Muscle of arm (tissue), 12 donors: ENCODE results near the gene C16orf90. TPM values are rescaled to one million over a fixed set of nuclear protein-coding genes. Genes with fewer than 3 reads are reported as not detected.

Source experiments
- DNase-seq: peaks from one replicate; pipeline ENCODE4 v3.0.0-alpha.2; 2013
- polyA plus RNA-seq, 12 donors: library from polyadenylated mRNA; unstranded; fragments of 120-200 nt; gene quantifications; one replicate each; pipeline ENCODE4 v1.2.1, GENCODE V29; 2013; ENCODE audit not compliant: insufficient read length in 12 of 12

C16orf90 gene
- polyA plus RNA-seq, 12 donors: not detected

DNA sequence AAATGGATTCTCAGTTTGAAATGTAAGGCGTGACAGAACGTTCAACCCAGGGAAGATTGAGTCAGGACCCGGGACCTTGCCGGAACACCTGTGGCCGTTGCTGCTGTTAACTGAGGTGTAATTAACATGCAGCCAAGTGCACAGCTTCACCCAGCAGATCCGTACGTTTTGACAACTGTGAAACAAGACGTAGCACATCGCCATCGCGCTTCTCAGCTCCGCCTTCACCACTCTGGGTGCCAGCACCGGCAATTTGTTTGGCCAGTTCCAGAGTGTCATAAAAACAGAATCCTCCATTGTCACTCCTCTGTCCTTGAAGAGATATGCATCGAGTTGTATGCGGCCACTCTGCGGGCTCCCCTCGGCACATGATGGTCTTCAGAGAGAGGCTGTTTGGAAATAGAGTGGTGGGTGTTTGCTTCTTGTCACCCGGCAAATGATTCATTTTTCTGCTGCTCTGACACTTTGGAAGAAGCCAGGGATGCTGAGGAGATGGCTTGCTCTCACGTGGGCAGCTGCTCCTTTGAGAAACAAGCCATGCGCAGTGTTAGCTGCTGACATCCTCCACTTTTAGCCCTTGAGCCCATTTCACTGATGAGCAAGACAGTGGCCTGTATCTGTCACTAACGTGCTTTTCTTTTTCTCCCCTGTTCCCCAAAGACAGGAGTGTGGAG is 29.2 kb downstream of the C16orf90 start:
- DNase-seq: no peak

DNA sequence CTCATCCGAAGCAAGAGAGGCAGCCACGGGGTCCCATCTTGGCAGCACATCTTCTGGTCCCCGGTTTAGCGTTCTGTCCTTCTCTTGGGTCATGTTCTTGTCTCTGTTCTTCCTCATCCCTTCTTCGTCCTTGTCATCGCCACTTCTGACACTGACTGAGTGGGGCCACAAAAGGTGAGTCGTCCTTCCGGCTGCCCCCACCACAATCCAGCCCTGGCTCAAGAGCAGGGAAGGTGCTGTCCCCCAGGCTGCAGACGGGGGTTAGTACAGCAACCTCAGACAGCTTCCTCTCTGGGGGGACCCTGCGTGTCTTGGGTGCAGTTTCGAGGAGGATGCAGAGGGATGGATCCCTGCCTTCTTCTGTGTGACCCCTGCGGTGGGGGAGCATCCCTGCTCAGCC is 30.0 kb downstream of the C16orf90 start:
- no peak for DNase-seq

DNA sequence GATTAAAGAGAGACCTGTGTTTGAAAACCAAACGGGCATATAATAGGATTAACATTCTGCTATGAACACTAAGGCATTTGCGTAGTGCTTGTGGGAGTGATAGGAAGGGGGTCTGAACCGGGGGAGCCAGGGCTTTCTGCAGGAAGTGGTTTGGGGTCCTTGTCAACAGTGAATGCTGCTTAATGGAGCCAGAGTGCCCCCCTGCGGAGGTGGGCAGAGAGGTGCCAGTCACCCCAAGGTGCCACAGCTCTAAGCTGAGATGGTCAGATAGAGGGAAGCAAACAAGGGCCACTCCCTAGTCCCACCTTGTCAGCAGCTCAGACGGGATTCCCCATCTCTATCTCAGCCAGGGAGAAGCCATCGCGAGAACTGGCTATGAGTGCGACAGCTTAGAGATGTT is 34.1 kb downstream of the C16orf90 start:
- DNase-seq: no peak

DNA sequence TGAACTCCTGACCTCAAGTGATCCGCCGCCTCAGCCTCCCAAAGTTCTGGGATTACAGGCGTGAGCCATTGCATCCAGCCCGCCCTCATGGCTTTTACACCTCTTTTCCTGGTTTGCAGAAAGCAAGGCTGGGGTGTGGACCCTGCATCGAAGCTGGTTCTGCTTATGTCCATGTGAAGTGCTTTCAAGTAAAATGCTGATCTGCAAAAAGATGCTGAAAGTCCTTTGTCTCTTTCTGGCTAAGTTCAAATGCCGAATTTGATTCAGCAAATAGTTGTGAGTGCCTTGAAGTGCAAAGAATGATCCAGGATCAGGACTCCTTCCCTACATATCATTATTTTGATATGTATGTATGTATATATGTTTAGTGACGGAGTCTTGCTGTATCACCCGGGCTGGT is 34.7 kb downstream of the C16orf90 start:
- DNase-seq: no peak

DNA sequence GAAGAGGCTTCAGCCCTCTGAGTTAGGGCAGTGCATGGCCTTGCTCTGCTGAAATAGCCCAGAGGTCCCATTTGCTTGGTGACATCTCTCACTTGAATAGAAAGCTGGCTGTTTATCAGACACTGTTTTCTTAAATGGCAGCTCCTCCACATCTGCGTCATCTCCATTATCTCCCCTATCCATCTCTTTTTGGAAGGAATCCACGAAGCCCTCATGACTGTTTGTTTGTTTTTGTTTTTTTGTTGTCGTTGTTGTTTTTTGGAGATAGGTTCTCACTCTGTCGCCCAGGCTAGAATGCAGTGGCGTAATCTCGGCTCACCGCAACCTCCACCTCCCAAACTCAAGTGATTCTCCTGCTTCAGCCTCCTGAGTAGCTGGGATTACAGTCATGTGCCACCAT is 35.2 kb downstream of the C16orf90 start:
- no peak for DNase-seq

DNA sequence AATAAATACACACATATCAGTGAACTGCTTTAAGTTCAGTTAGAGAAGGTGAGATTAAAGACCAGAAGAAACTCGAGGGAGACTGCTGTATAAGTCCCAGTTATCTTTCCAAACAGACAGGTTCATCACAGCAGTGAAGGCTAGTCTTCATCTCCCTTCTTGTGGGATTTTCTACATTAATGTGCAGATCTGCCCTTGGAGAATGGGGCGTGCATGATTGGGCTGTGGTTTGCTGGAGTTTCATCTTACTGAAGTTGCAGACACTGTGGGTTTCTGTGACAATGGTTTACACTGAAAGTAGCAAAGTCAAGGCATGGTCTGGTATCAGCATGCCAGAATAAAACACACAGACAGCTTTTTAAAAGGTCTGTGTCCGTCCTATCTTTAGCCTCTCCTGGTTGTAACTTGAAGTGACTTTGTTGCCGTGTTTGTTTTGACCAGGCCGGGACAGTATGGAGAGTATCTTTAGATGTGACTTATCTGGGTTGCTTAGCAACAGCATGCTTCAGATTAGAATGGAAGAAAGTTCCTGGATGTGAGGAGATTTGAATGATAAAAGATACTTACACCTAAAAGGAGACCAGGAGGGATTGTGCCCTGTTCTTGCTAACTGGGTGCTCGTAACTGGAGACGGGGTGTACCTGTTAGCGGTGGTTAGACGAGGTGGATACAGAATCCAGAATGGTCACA is 35.7 kb downstream of the C16orf90 start:
- DNase-seq: no peak

DNA sequence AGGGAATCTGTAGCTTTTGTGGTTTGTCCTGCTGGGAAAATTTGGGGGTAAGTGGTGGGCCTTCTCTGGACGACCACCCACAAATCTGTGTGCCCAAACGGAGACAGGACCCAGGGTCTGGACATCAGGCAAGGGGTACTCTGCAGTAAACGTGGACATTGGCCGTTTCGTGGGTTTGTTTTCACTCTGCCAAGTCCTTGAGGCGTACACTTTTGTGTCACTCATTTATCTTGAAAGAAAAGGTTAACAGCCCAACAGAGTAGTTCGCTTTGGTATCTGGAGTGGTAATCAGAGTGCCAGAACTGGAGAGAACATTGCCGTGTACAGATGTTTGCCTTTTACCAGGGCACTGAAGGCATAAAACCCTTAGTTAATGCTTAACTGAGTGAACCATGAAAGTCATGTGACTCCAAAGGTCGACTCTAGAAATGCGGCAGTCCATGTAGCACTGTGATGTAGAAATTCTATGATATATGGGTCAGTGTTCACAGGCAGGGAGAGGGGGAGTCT is 36.4 kb downstream of the C16orf90 start:
- DNase-seq: no peak

DNA sequence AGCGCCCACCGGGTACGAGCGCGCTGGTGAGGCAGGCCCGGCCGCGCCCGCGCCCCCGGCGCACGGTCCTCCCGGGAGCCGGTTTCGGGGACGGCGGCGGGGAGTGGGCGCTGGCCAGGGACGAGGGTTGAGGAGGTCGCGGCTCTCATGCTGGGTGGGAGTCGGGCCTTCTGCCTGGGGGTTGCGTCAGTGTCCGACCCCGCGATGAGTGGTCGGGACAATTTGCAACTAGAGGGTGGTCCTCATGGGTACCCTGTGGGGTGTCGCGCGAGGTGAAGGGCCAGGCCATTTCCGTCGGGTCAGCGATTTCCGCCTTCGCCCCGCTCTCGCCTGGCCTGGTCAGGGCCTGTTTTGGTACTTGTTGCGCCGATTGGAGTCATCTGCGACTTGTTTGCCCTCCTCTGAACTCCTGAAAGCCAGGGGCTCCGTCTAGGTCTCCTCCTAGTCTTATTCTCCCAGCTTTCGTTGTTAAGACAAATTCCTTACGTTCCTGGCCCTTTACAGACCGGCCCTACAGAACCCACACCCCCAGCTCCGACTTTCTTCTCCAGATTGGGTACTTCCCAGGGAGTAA is 36.9 kb downstream of the C16orf90 start:
- DNase-seq: no peak

DNA sequence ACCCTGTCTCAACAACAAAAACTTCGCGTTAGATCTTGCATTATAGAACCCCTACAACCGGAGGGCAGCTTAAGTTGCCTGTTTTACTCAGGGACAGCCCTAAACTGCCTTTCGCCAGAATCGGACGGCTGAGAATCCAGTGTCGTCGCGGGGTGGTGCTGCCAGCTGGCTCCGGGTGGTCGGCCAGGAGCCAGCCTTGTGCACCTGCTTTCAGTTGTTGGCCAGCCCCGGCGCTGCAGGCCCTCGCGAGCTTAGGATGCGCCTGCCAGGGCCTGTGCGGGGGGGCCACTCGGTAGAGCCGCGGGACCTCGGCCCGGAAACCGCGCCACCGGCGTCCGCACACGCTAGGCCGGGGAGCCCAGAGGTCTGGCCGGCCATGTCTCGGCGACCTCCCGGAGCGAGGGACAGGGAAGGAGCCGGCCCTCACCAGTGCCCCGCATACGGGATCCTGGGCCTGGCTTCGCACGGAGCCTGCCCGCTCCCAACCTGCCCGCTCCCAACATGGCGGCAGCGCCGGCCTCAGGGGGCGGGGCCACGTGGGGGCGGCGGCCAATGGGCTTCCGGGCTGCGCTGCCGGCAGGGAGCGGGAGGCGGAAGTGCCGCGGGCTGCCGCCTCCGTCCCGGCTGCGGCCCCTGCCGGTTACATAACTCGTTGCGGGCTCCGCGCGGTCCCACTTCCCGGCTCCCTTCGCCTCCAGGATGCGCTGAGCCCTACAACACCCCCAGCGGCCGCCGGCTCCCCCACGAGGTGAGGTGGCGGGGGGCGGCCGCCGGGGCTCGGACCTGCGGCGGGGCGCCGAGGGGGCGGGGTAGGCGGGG is 37.6 kb downstream of the C16orf90 start:
- DNase-seq: peak; percentile 90

DNA sequence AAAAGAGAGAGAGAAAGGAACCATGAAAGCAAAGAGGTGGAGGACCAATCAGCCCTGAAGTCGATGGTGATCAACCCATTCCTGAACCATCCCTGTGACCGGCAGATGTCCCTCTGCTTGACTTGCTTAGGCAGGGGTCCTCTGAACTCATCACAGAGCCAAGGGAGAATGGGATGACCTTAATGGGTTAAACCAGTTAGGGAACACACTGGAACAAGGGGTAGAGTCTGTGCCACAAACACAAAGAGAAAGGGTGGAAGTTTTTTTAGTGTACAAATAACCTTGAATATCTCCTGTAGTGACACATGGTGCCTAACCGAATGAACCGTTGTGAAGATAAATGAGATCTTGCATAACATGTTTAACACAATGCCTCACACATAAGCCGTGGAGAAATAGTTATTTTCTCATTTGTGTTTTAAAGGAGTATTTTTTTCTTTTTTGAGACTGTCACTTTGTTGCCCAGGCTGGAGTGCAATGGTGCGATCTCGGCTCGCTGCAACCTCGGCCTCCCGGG is 40.6 kb downstream of the C16orf90 start:
- DNase-seq: no peak

DNA sequence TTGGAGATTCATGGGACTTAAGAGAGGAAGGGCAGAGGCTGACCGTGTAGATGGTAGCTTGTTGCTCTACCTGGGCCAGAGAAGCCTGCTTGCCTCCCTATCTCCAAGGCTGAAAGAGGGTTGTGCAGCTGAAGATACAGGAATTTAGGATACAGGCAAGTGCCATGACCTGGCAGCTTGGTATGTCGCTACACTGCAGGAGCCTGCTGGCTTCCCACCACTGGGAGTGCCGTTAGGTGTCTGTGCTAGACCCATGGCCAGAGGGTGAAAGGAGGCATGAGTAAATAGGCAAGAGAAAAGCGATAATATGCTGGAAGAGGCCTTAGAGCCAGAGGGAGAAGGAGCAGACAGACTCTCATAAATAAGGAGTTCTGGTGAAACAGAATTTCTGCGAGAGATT is 41.2 kb downstream of the C16orf90 start:
- DNase-seq: no peak

DNA sequence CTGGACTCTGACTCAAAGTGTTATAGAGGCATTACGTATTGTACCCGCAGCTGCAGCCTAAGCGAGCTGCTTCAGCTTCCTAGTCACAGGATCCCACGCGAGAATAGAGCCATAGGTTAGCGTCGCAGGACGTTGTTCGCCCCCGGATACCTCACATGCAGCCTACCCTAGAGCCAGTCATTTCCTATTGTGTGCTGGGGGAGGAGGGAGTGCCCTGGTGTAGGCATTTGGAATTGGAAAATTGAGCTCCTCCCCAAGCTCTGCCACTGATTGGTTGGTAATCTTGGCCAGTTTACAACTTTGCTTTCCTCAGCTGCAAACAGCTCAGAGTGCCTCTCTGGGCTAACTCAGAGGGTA is 51.3 kb downstream of the C16orf90 start:
- DNase-seq: no peak

Other genes starting within 250 kb of the C16orf90 start
- gene MEFV, start 238.9 kb downstream of the C16orf90 start, polyA plus RNA-seq: 1 to 10 TPM in 1 of 12 donors, under 1 TPM in 9, not detected in 2; 0.16 to 1.3 (median 0.25) TPM
- gene ZNF263, start 212.0 kb downstream of the C16orf90 start, polyA plus RNA-seq: 10 to 100 TPM in 11 of 12 donors, not detected in 1; 25.7 to 61.4 (median 28.3) TPM
- gene TIGD7, start 190.1 kb downstream of the C16orf90 start, polyA plus RNA-seq: 10 to 100 TPM in 2 of 12 donors, 1 to 10 TPM in 9, not detected in 1; 7.8 to 19.9 (median 9.4) TPM
- 10 to 100 TPM in 11 of 12 donors, not detected in 1; 19.6 to 54.6 (median 32.0) TPM for gene ZNF75A, start 190.0 kb downstream of the C16orf90 start, polyA plus RNA-seq
- under 1 TPM in 7 of 12 donors, not detected in 5; 0.20 to 0.70 (median 0.32) TPM for gene OR2C1, start 139.6 kb downstream of the C16orf90 start, polyA plus RNA-seq
- gene ZSCAN32, start 94.5 kb downstream of the C16orf90 start, polyA plus RNA-seq: 10 to 100 TPM in 8 of 12 donors, 1 to 10 TPM in 3, not detected in 1; 7.3 to 18.6 (median 12.5) TPM
- gene ZNF174, start 94.3 kb downstream of the C16orf90 start, polyA plus RNA-seq: 10 to 100 TPM in 1 of 12 donors, 1 to 10 TPM in 10, not detected in 1; 7.3 to 10.6 (median 8.8) TPM
- gene ZNF597, start 52.0 kb downstream of the C16orf90 start, polyA plus RNA-seq: 1 to 10 TPM in 10 of 12 donors, not detected in 2; 2.0 to 3.1 (median 2.4) TPM
- gene NAA60, start 51.8 kb downstream of the C16orf90 start, polyA plus RNA-seq: 10 to 100 TPM in 11 of 12 donors, not detected in 1; 27.7 to 56.1 (median 33.1) TPM
- gene CLUAP1, start 5.5 kb upstream of the C16orf90 start, polyA plus RNA-seq: 10 to 100 TPM in 11 of 12 donors, not detected in 1; 15.6 to 29.4 (median 24.6) TPM
- gene NLRC3, start 81.9 kb upstream of the C16orf90 start, polyA plus RNA-seq: 1 to 10 TPM in 3 of 12 donors, under 1 TPM in 7, not detected in 2; 0.79 to 2.4 (median 0.92) TPM
- gene SLX4, start 116.1 kb upstream of the C16orf90 start, polyA plus RNA-seq: 1 to 10 TPM in 11 of 12 donors, not detected in 1; 3.5 to 8.8 (median 4.2) TPM
- gene DNASE1, start 159.2 kb upstream of the C16orf90 start, polyA plus RNA-seq: 100 to 1,000 TPM in 1 of 12 donors, 10 to 100 TPM in 11; 12.8 to 116 (median 18.0) TPM
- 100 to 1,000 TPM in 4 of 12 donors, 10 to 100 TPM in 7, not detected in 1; 74.4 to 123 (median 93.3) TPM for gene TRAP1, start 222.0 kb upstream of the C16orf90 start, polyA plus RNA-seq